DOHH2 (cell line): ENCODE measurements around the gene RALGDS.

Experiments
- EZH2phosphoT487 ChIP-seq: fragments of 200-600 bp; sonication (generic); IDR thresholded peaks from 2 replicates; pipeline ENCODE4 v1.6.1; 2017; ENCODE audit warnings: borderline replicate concordance, mild to moderate bottlenecking, antibody characterized with exemption, low read length, moderate library complexity, mixed read lengths
- TF ChIP-seq, protein P1 (sequence below): fragments of 200-600 bp; sonication (generic); IDR thresholded peaks from one replicate; pipeline ENCODE4 v1.5.1; 2014; ENCODE audit warnings: antibody characterized with exemption, mild to moderate bottlenecking, low read depth, low read length; ENCODE audit not compliant: poor library complexity, severe bottlenecking

DNA sequence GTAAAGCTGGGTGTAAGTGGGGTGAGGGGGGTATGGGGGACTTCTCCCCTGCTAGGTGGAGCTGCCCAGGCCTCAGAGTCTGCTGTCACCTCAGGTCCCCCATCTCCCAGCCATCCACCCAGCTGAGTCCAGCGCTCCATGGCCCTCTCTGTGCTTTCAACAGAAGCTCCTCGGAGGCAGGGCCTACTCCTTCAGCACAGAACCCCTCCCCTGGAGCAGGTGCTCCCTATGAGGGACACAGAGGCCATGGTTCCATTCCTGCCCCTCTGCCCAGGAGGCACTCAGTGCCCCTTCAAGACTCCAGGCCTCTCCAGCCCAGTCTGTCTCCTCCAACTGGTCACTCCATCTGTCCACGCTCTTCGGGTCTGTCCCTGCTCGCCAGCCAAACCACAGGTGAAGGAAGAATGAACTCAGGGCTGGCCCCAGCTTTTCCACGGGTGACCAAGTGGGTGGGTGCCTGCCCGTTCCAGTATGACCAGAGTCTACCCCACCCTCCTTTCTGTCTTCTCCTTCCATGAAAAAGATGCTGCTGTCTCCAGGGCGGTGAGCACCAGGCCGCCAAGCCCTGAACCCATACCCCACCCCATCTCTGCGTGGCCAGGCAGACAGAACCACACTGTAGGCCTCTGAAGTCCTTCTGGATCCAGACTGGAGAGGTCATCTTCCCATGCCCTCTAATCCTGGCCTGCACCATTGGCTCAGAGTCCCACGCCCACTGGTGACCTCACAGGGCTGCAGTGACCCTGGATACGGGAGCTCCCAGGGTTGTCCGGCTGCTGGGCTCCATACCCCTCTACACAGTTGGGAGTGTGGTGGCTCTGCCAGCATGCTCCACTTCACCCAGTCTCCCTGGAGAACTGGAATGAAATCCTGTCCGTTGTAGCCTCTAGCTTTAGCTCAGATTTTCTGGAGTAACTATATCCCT lies 30.8 kb upstream of the RALGDS start:
- TF ChIP-seq, protein P1, sequence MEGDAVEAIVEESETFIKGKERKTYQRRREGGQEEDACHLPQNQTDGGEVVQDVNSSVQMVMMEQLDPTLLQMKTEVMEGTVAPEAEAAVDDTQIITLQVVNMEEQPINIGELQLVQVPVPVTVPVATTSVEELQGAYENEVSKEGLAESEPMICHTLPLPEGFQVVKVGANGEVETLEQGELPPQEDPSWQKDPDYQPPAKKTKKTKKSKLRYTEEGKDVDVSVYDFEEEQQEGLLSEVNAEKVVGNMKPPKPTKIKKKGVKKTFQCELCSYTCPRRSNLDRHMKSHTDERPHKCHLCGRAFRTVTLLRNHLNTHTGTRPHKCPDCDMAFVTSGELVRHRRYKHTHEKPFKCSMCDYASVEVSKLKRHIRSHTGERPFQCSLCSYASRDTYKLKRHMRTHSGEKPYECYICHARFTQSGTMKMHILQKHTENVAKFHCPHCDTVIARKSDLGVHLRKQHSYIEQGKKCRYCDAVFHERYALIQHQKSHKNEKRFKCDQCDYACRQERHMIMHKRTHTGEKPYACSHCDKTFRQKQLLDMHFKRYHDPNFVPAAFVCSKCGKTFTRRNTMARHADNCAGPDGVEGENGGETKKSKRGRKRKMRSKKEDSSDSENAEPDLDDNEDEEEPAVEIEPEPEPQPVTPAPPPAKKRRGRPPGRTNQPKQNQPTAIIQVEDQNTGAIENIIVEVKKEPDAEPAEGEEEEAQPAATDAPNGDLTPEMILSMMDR, result no peak
- no peak for TF ChIP-seq EZH2phosphoT487
